GM18511 (cell line): ENCODE data around the gene PNKD.
"Not testable (repeated sequence)": the region's sequence is repeated elsewhere in the genome, so short reads cannot be mapped to it uniquely, and the experiment has no call there.

ENCODE experiments used
- ATAC-seq: cut with Tn5 transposase; IDR thresholded peaks from one replicate; pipeline ENCODE4 v1.9.1; 2021; ENCODE audit warnings: mild to moderate bottlenecking, moderate library complexity; ENCODE audit not compliant: unreplicated experiment

Gene PNKD

DNA sequence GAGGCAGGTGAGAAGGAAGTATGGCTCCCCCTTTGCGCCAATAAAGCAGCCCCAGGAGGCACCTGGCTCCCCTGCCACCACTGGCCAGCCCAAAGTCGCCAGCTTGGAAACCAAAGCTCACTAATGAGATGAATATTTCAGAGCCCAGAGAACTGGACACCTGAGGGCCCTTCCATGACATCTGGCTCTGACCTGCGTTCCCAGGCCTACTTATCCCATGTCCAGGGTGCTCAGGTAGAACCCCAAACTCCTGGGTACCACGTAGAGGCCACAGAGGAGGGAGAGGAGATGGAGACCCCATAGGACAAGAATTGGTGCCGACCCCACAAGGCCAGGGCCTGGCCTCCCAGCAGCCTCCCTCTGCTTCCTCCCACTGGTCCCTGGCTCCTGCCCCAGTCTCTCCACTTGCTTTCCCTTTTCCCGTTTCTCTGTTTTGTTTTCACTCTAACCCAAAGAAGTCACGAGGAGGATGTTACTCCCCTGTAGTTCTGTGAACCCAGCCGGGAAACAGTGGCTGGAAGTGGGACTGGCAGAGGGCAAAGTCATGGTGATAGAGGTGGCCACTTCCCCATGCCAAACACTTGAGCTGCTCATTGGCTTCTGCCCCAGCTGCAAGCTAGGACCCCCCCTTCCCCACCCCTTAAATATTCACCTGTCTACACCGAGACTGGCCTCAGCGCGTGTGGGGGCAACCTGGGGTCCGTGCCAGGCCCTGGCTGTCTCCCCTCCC lies 21.2 kb downstream of the PNKD start:
- no peak for ATAC-seq

DNA sequence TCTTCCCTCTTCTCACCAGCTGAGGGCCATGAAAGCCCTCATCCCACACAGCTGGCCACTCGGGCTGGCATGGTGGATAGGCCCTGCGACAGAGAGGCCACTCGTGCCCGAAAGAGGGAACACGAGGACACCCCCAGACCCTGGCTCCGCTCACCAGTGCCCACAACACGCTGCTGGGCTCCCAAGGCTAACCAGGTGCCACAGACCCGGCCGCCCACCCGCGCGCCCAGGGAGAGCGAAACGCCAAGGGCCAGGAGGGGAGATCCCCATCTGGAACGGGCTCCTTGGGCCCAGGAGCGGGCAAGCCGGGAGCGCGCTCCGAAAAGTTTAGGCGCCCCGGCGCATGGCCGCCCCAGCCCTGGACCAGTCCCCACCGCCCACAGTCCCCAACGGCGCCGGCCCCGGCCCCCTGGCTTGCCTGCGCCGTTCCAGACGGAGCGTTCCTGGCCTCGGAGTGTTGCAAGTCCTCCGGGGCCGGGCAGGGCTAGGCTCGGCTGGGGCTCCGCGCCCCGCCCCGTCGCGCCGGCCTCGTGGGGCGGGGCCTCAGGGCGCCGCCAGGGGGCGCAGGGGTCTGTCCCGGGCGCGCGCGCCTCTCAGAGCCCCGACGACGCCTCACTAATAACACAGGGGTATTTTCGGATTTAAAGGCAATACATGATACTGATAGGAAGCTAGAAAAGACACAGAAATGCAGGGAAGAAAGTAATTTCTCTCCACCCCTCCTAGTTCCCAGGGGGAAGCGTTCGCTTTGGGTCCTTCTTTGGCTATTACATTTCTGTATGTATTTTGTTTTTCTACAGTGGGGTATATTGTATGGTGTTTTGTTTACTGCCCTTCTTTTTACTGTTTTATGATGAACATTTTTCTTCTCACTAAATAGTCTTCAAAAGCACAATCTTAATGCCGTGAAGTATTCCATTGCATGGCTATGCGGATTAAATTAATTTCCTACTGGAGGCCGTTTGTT lies 22.0 kb downstream of the PNKD start, which contains the start of gene TMBIM1:
TSS of gene TMBIM1 (minus strand) at position 456 of the 967 bp plus-strand sequence. CDS start 10,362 bp downstream, outside the sequence.
- ATAC-seq = peak; percentile 71

DNA sequence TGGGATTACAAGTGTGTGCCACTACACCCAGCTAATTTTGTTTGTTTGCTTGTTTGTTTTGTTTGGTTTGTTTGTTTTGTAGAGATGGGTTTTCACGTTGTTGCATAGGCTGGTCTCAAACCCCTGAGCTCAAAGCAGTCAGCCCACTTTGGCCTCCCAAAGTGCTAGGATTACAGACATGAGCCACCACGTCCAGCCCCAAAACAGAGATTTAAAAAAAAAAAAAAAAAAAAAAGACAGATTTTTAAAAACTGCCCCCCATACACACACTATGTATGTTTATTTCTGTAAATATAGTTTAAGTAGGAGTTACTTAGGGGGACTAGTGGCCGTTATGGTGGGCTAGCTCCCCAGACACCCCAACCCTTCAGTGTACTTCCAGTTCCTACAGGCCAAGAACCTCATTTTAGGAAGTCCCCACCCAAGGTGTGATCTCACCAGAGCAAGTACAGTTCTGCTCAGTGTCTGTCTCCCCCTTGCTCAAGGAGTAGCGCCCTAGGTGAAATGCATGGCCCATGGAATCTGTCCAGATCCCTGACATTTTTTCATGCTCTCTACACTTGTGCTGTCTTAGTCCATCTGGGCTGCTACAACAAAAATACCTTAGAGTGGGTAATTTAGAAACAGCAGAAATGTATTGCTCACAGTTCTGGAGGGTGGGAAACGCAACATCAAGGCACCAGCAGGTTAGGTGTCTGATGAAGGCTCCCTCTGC lies 23.6 kb downstream of the PNKD start:
- no peak for ATAC-seq

DNA sequence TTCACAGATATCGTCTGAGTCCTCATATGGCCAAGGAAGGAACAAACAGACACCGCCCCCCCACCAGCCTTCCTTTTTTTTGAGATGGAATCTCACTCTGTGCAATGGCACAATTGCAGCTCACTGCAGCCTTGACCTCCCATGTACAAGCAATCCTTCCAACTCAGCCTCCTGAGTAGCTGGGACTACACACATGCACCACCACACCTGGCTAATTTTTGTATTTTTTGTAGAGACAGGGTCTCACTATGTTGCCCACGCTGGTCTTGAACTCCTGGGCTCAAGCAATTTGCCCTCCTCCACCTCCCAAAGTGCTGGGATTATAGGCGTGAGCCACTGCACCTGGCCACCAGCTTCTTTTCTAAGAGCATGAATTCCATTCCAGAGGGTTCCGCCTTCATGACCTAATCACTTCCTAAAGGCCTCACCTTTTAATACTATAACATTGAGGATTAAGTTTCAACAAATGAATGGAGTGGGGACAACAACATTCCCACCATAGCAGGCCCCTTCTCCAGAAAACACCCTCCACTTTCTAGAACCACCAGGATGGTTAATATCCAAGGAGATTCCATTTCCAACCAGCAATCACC lies 24.2 kb downstream of the PNKD start:
- ATAC-seq = no peak

DNA sequence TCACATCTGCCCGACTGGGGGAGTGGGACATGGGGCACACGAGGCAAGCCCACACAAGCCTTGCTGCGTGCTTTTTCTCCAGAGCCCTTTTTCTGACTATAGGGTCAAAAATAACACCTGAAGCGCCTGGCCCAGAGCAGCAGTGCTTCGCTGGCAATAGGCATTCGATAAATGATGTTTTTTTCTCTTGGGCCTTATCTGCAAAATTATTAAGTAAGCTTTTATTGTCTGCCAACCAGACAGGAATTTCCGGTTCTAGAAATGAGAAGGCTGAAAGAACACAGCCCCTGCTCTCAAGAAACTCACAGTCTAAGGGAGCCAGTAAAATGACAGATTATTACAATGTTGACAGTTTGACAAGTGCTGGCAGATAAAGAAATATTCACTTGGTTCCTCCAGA lies 24.7 kb downstream of the PNKD start:
- ATAC-seq = no peak

DNA sequence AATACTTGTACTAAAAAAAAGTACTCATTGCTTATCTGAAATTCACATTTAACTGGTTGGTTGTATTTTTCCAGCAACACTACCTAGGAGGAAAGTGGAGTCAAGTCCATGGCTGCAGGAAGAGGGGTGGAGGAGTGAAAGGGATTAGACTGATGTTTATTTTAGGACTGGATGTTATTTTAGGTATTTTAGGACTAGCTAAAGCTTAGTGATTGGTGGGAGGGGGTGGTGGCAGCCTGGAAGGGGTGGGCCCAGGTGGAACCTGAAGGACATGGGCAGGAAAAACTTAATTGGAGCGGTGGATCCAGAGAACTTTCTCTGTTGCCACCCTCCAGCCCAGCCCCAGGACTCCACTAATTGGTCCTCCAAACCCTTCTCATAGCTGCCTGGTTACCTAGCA lies 25.9 kb downstream of the PNKD start:
- ATAC-seq = no peak

DNA sequence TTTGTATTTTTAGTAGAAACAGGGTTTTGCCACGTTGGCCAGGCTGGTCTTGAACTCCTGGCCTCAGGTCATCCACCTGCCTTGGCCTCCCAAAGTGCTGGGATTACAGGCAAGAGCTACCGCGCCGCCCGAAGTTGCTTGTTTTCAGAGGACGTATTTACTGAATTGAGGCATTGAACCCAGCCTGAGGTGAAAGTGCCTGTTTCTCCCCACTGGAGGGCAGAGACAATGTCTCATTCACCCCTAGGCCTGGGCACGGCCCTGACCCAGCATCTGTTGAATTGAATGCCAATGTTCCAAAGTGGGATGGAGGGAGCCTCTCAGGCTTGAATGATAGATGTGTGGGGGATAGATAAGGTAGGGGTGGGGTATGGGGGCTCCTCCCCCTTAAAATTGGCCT lies 26.5 kb downstream of the PNKD start:
- ATAC-seq = no peak

DNA sequence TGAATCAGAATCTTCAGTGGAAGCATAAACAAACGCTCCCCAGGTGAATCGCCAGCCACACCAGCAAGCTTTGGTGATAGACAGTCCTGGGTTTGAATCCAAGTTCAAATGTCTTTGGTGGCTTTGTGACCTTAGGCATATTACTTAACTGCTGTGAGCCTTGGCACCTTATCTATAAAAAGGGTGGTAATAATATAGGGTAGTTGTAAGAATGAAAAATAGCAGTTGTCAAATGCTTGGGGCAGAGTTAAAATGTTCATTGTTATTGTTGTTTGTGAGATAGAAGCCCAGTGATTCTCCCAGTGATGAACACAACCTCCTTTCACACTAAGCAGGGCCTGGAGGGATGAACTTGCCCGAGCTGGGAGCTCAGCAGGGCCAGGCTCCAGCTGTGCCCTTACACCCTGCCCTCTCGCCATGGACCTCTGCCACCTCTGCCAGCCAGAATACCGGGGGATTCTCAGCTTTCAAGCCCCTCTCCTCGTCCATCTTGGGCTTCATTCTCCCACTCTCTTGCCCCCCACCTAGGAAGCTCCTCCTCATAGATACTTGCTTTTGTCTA lies 28.1 kb downstream of the PNKD start:
- no peak for ATAC-seq

DNA sequence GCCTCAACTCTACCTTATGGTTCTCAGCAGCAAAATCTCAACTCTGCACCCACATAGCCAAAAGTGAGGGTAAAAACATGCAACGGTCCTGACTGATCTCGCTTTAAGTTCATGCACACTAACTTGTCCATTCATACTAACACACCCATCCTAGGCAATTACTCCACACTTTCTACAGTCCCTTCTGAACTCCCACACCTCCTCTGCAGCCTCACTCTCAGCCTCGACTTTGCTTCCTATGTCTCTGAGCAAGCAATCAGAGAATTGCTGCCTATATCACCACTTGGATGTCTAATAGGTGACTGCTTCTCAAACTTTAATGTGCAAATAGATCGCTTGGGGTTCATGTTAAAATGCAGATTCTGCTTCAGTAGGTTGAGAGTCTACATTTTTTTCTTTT lies 29.8 kb downstream of the PNKD start:
- no peak for ATAC-seq

DNA sequence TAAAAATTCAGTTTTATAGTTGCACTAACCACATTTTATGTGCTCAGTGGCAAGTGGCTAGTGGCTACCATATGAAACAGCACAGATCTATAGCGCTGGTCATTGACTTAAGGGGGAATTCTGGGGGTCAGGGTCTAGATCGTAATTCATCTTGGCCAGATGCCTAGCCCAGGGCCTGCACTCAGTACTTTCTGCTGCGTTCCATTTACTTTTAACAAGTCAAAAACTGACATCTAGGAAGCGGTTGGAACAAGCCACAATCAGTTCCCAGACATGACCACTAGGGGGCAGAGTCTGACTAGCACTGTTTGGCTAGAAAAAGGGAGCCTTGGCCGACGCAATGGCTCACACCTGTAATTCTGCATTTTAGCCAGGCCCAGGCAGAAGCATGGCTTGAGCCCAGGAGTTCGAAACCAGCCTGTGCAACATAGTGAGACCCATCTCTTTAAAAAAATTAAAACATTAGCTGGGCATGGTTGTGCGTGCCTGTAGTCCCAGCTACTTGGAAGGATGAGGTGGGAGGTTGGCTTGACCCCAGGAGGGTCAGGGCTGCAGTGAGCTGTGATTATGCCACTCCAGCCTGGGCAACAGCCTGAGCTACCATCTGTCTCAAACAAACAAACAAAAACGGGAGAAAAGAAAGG lies 31.0 kb downstream of the PNKD start:
- ATAC-seq = peak; percentile 75

DNA sequence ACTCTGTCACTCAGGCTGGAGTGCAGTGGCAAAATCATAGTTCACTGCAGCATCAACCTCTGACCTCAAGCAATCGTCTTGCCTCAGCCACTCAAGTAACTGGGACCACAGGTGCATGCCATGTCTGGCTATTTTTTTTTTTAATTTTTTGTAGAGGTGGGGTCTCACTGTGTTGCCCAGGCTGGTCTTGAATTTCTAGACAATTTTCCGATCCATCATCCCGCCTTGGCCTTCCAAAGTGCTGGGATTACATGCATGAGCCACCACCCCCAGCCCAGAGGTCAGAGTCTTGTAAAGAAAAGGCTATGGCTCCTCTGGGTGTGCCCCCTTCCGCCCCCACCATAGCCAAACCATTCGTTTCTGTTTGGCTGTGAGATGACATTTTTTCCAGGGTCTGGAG lies 35.1 kb downstream of the PNKD start:
- no peak for ATAC-seq

DNA sequence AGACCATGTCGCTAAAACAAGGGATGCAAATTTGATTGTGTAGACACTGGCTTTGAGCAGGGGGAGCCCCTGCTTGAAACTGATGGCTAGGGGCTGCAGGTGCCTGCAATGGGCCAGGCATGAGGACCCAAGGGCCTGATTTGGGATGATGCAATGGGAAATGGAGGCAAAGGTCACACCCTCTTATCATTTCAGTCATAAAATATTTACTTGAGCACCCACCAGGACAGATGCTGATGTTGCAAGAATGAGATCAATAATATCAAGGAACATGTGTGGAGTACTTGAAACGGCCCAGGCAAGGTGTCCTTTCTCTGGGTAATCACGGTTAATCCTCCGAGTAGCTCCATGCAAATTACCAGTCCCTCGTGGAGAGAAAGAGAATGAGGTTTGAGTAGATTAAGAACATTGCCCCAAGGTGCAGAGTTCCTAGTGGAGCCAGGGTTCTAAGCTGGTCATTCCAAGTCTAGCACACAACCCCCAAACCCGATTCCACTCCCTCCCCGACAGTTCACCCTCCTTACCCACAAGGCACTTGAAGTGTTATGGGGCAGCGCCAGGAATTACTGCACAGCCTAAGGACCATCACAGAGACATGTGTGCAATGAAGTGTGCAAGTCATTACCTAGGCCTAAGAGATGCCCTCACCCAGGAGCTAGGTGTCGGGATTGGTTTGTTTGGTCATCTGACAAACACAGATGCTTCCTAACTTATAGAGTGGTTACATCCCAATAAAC lies 36.0 kb downstream of the PNKD start:
- no peak for ATAC-seq

DNA sequence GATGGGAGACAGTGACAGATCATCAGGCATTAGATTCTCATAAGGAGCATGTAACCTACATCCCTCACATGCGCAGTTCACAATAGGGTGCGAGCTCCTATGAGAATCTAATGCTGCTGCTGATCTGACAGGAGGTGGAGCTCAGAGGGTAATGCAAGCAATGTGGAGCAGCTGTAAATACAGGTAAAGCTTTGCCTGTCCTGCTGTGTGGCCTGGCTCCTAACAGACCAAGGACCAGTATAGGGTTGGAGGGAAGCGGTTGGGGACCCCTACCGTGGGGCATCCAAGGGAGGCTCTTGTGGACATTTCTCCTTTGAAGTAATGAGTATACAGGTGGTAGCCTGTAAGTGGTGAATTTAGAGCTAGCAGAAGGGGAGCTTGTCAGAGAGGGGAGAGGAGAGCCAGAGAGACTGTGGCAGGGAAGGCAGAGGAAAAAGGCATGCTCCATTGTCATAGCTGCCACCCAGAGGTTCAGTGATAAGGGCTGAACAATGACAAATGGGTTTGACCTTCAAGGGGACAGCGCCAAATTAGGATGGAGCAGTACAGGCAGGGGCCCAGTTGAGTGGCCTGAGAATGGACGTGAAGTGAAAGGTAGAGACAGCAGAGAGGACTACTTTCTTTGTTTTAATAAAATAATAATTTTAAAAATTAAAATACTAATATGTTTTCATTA lies 37.2 kb downstream of the PNKD start:
- no peak for ATAC-seq

DNA sequence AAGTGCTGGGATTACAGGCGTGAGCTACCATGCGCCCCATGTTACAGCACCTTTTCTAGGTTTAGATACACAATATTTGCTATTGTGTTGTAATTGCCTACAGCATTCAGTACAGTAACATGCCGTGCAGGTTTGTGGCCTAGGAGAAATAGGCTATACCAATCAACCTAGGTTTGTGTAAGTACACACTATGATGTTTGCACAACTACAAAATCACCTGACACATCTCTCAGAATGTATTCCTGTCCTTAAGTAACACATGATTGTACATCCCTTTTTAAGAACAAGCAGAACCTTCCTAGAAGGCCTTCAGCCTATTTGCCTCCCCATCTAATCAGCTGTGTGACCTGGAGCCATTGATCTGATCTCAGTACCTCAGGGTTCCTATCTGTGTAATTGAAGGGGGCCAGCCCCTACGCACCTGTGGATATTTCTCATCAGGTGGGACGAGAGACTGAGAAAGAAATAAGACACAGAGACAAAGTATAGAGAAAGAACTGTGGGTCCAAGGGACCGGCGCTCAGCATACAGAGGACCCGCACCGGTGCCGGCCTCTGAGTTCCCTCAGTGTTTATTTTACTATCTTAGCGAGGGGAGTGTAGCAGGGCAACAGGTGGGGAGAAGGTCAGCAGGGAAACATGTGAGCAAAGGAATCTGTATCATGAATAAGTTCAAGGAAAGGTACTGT lies 40.7 kb downstream of the PNKD start:
- ATAC-seq = no peak

DNA sequence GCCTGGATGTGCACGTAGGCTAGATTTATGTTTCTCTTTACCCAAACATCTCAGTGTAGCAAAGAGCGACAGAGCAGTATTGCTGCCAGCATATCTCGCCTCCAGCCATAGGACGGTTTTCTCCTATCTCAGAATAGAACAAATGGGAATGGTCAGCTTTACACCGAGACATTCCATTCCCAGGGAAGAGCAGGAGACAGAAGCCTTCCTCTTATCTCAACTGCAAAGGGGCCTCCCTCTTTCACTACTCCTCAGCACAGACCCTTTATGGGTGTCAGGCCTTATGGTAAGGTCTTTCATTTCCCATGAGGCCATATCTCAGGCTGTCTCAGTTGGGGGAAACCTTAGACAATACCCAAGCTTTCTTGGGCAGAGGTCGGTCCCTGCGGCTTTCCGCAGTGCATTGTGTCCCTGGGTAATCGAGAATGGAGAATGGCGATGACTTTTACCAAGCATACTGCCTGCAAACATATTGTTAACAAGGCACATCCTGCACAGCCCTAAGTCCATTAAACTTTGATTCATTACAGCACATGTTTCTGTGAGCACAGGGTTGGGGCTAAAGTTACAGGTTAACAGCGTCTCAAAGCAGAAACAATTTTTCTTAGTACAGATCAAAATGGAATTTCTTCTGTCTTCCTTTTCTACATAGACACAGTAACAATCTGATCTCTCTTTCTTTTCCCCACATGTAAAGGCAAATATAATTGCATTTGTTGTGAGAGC lies 41.4 kb downstream of the PNKD start:
- not testable (repeated sequence) for ATAC-seq

DNA sequence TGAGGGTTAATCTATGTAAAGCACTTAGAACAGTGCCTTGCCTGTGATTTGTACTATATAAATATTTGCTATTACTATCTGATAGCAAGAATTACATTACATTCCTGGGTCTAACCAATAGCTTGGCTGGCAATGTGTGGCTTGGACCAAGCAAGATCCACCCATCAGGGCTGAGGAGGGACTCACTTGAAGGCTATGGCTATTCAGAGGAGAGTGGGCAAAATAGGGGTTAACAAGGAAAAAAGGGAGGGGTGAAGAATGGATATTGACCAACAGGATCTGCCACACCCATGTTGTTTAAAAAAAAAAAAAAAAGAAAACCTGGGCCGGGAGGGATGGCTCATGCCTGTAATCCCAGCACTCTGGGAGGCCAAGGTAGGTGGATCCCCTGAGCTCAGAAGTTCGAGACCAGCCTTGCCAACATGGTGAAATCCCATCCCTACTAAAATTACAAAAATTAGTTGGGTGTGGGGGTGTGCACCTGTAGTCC lies 42.0 kb downstream of the PNKD start:
- no peak for ATAC-seq

DNA sequence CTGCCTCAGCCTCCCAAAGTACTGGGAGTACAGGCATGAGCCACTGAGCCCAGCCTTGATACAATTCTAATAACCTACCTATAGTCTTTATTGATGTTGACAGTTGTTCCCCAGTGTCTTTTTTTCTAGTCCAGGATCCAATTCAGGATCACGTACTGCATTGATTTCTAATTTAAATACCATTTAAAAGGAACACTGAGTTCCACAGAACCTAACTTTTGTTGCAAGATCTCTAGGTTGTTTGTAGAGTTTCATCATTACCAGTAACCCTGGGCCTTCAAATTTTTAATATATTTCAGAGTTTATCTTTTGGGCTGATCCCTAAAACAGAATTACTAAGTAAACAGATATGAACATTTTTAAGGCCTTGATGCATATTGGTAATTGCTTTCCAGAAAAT lies 43.0 kb downstream of the PNKD start:
- ATAC-seq = no peak
